NCI-H524 (cell line): Measurements from ENCODE around the gene GLS.
"Not testable (repeated sequence)": the region's sequence is repeated elsewhere in the genome, so short reads cannot be mapped to it uniquely, and the experiment has no call there.

Experiments
- DNase-seq, 2 experiments: peaks; one replicate each; lab custom pipeline; 2025; lab: John Stamatoyannopoulos, UW

GLS gene

DNA sequence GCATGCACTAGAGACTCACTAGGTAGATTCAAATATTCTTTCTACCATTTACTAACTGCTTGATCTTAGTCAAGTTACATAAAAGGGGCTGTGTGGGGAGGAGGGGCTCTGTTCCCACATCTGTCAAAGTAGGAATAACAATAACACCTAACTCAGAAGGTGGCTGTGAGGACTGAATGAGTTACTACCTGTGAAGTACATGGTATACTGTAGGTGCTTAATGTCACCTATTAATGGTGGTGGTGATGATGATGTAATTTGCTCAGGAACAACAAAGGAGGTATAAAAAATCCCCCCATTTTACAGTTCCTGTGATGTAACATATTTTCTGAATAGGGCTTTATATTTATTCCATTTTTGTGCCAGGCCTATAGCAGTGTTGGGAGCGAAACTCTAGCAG, 92.6 kb downstream of the GLS start:
- no peak for DNase-seq

DNA sequence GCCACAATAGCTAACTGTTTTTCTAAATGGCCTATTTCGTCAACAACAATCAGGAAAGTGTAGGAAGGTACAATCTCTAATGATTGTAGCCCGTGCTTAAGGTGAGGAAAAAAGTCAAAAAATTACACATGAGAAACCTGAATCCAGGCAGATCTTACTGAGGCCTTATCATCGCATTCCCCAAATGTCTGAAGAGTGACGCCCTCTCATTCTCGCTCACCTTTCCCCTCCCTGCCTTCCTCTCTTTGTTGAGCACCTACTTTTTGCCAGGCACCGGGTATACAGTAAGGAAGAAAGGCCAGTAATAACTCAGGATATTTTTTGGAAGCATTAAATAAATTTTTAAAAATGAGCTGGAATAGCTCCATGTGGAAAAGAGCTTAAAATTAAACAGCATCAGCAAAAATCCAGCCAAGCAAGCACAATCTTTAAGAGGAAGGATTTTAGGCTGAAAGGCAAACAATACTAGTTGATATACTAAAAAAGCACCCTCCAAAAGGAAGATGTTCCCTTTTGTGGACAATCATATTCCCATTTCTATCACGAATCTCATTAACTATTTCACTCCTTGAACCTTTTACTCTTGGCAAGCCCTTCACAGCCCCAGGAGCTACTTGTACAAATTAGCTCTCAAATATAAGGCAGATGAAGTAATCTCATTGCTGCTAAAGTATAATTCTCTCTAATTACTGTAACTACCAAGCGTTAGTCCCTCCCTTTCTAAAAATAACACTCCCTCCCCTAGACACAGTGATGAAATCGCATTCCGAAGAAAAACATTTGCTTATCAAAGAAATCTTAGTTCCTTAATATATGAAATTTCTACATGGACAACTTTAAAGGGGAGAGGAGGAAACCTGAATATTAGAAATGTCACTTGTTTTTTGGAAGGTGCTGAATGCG, 93.4 kb downstream of the GLS start:
- no peak for DNase-seq

DNA sequence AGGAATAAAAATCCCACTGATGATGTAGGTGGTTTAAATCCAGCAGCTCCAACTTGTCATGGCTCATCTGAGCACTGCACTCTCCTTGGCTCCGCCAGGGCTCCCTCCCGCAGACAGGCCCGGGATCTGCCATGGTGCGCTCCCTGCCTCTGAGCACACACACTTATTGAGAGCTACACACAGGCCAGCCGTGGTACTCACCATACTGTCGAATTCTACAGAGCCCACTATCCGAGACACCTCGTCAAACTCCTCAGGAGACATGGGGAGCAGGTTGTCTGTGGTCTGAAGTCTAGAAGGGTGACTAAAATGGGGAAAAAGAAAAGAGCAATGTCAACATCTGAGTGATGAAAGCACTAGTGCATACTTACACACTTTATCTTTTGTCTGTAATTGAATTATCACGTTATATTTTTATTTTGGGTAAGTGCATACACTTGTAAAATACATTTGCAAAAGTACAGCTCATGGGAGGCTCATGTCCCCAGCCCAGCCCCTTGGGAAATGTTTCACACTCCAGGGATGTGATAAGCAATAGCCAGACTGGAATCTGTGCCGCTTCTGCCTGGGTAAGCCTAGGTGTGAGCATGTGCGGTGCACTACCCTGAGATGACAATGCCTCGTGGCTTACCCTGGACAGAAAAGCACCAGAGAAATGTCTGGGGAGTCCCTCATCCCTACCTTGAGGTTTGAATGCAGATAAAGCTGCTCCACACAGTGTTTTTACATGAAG, 94.2 kb downstream of the GLS start:
- DNase-seq, result no peak

DNA sequence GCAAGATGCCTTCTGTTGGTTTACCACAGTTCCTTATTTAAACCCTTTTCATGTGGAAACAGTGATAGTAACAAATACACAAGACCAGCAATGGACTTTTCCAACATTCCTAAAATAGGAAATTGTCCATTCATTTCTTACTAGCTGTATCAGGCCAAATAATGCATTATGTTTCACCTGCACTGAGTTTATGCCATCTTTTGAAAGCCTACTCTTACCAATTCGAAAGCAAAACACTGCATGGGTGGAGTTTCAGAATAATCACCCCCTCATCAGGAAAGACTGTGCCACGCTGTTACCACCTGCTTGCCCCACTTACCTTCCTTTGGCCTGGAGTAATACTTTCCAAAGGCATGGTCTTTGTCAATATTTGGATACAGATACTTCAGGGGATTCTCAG, 95.9 kb downstream of the GLS start:
- no peak for DNase-seq

DNA sequence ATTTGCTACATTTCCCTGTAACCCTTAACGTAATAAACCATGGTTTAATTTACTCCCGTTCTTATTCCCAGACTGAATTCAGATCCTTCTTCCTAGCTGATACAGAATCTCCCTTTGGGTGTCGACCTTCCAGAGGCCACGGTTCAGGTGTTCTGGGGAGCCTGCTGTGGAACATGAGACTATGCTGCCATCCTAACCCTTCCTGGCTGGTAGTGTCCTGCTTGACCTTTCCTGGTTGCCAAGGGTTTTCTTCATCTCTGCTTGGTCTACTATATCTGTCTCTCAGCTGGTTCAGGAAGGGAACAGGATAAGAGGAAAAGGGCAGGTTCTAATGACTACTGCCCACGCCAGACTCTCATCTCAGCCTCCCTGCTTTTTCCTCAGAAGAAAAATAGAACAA, 96.9 kb downstream of the GLS start:
- no peak for DNase-seq

DNA sequence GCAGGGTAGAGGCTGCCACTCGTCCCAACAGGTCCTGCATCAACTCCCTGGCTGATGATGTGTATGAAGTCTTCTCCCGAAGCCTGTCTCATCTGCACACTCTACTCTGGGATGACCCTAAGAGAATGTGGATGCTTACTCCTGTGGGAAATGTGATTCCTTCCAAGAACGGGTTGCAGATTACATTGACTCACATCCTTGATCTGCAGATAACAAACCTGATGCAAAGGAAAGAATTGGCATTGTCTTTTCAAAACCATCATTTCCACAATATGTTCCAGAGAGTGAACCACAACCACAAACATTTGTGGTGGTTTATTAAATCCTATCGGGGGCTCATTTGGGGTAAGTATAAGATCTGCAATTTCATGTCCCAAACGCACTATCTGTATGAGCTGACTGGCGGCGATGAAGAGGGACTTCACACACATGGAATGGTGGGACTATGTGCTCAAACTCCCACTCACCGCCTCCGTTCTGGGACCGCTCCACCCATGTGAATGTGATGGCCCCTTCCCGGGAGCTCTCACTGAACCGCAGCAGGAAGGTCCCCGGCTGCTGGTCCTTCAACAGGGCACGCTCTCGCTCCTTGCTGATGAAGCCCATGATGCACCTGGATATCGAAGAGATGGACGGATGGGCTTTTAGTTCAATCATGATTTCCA, 97.9 kb downstream of the GLS start:
- no peak for DNase-seq

DNA sequence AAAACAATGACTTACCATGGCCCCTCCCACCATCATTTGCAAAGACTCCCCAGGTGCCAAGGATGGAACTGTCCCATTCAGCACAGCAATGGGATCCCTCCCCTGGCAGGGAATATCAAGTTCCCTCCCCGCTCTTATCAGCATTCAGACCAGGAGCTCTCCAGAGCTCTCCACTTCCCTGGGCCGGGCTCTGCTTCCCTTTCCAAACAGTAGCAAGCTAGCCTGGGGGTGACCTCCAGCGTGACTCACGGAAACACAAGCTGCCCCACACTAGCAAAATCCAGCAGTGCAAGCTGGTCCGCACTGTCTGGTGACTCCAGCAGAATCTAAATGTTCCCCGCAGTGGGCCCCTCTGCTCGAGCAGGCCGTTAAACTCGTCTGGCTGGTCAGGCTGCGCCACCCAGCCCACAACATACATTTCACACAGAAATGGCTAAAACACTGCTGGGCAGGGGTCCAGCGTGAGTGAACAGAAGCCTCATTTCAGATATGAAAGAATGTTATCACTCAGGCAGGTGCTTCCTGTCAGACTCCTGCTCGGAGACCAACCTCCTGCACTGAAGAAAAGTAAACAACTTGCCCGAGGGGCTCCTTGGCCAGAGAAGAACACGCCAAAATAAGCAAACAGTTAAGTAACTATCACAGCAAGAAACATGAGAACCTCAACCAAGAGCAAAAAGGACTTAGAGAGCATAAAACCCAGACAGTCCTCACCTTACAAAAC, 99.4 kb downstream of the GLS start:
- no peak for DNase-seq

DNA sequence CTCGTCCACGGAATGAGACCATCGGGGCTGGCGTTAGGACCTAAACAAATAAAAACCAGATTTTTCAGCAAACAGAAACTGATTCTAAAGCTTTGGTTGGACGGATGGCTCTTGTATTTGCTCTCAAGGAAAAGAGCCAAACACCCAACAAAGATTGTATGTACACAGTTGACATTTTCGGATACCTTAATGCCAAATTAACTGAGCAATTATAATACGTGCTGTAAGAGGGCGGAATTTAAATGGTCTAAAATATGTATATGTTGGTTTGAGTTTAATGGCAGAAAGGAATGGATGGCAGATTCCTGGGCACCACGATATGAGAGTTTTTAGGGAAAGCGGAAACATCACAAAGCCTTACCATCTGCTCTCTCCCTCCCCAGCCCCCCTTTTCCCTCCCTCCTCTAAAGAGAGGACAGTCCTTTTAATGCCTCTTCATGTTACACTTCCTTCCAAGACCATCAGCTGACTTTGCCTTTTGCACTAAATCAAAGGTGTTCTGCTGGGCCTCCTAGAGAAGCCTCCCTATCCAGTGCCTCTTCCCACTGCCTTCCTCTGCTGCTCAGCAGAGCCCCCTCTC, 100.1 kb downstream of the GLS start:
- peak in 1 of 2 experiments; percentile 3 for DNase-seq

DNA sequence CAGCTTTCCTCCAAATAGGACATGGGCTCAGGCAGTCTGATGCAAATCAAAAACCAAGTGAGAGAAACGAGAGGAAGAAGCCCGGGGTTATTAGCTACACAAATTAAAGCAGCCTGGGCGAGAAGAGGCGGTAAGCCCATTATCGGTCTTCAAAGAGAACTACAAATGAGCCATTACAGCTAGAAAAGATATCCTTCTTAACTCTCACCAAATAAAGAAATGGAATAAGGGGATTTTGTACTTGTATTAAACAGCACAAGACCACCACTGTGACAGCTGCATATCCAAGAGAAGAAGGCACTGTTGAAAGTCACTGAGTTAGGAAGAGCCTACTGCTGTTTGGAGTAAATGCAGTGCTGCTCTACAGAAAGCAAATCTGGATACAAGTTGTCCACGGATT, 100.7 kb downstream of the GLS start:
- no peak for DNase-seq

DNA sequence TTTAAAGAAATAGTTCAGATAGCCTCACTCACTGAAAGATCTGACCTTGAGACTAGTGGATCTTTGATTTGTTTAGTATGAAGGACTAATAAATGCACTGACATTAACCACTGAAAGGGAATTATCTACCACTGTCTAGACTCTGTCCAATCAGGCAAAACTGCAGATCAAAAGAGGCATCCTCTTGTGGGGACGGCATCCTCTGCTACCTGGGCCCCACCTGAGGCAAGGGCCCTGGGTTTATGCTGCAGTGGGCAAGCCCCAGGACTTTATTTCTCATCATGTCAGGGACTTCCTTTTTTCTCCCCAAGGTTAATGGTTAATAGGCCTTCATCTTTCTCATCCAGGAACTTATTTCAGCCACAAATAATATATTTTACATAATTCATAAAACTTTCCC, 101.1 kb downstream of the GLS start:
- no peak for DNase-seq

DNA sequence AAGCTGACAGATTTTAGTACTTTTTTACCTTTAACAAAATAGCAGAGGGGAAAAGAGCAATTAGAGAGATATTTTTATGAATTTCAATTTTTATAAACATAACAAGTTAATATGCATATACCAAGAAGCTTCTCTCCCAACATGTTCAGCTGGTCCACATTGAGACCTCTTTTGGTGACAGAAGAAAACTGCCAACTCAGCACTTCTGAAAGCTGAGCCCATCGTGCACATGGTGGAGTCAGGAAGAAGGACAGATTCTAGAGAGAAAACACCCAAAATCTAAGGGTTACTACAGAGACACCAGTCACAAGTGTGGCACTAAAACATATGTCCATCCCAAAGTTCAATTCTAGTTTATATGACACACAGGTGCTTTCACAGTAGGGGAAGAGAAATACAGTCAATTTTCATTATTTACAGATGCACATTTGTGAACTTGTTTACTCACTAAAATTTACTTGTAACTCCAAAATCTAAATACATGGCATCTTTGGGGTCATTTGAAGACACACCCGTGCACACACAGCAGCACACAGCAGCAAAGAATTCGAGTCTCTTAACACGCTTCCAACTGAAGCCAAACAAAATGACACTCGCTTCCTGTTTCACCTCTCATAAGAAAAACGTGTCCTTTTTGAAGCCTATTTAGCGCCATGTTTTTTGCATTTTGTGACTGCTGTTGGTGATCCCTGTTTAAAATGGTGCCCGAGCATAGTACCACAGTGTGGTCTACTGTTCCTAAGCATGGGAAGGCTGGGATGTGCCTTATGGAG, 101.8 kb downstream of the GLS start:
- no peak for DNase-seq

DNA sequence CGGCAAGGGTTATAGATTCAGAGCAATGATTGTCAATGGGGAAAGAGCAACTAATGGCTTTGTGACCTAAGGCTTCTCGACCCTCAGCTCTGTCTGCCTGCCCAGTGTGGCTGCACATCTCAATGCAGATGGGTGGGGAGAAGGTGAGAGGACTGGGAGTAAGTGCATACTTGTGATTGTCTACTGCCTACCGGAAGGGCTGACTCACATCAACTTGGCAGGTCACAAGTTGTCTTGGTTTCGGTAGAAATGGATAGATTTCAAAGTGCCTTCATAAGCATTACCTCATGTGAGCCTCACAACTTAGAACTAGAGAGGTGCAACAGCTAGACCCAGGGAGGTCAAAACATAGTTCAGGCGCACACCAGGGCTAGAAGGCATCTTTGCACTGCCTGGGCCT, 104.0 kb downstream of the GLS start:
- no peak for DNase-seq

DNA sequence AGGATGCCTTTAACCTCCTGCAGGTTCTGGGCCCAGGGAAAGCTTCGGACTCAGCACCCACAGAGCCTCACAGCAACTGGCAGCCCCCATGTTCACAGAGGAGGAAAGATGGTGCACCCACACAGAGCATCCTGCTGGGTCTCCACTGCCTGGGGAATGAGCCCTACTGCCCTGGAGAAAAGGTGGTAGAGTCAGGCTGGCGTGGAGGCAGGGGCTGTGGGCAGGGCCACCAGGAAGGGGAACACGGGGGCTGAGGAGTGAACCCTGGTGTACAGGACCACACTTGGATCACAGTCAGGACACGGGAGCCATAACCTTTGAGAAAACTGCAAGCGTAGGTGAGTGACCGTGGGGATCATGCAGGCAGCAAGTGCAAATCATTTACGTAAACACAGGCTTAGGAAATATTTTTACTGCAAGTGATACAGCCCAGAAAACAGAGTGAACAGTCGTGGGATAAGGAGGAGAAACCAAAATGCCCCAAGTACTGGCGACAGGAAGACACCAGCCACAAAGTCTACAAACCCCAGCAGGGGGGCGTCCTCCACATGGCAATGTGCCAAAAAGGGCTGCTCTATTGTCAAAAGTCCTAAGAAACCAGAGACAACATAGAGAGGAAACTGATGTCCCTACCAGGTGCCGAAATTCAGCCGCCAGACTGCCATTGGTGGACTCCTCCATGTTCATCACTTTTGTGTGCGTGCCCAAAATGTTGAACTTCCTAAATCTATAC, 105.8 kb downstream of the GLS start:
- DNase-seq, result no peak

DNA sequence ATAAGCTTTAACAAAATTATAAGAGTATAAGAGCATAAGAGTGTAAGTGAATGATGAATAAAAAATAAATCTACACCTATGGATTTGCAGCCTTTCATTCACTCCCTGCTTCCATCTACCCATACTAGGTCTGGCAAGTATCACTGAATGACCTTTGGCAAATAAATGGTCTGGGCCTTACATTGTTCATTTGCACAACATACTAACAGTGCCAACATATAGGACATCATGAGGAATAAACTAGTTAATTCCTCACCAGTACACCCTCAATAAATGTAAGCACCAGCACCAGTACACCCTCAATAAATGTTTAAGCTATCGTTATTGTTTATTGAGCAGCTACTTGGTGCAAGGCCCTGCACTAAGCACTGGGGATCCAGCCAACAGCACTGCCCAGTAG, 106.5 kb downstream of the GLS start:
- no peak for DNase-seq

DNA sequence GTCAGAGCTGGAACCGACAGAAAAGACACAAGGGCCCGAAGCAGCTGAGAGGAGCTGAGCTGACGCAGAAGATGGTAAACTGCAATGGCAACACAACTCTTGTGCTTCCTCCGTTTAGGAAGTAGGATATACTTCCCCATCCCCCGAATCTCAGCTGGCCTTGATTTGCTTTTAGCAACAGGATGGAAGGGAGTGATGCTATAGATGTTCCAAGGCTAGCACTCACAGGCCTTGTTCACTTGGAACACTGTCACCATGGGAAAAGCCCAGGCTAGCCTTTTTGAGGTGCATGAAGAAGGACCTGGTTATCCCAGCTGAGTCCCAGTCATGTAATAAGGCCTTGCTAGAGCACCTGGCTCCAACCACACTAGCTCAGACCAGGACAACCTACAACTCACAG, 107.3 kb downstream of the GLS start:
- DNase-seq, result no peak

DNA sequence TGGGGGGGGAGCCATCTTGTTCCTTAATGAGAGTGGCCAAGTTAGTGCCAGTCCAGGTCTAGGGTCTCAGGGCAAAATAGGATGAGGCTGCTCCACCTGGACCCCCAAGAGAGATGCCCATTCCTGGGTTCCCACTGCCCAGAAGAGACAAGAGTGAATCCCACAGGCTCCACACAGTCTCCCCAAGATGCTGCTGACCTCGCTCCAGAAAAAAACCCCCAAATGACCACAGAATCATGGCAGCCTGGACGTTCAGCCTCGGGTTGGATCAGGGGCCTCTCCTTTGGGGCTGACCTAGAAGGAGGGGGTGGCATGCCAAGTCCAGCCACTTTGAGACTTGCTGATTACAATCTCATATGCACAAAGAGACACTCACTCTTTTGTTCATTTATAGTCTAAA, 108.3 kb downstream of the GLS start:
- DNase-seq, result no peak

DNA sequence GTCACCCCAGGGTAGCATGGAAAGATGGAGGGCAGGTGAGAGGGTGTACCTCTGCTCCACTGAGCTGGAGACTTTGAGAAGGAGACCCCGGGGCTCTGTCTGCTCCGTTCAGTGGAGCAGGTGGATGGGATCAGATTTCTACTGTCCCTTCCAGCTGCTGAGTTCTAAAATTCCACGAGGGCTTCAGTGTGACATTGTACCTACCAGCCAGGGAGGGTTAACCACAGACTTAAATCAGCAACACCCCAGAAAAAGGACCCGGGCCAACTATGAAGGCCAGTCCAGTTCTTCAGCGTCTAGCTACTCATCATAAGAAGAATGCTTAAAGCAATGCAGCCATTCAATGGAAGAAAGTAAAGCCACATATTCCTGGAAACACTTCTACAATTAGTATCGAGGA, 109.5 kb downstream of the GLS start:
- DNase-seq, result no peak

DNA sequence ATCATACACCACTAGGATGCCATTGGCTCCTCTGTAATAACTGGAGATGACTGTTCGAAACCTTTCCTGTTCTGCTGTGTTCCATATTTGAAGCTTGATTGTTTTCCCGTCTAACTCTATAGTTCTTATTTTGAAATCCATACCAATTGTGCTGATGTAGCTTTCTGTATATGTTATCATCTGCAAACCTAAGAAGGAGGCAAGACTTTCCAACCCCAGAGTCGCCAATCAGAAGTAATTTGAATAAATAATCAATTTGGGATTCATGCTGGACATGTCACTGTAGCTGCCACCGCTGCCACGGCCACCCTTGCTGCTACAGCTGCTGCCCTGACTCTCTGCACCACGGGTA, 112.6 kb downstream of the GLS start:
- DNase-seq, result no peak

DNA sequence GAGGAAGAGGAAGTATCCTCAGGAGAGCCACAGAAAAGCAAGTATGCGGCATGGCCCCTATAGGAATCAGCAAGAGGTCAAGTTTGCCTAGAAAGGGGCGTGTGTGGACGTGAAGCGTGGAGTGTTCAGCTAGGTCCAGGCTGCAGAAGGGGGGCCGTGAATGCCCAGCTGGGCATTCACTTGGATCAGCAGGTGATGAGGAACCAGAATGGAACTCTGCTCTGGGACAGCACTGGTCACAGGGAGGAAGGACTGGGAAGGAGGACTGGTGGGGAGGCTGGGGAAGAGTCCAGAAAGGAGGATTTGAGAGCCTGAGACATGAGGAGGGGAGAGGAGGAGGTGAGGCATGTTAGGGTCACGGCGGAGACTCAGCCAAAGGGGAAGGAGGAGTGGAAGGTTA, 113.5 kb downstream of the GLS start:
- no peak for DNase-seq

DNA sequence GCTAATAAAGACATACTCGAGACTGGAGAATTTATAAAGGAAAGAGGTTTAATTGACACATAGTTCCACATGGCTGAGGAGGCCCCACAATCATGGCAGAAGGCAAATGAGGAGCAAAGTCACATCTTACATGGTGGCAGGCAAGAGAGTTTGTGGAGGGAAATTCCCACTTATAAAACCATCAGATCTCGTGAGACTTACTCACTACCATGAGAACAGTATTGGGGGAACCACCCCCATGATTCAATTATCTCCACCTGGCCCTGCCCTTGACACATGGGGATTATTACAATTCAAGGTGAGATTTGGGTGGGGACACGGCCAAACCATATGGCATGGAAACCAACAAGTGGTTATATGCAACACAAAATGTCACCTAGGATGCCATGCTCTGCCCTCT, 114.7 kb downstream of the GLS start:
- DNase-seq, result not testable (repeated sequence)
